GM23338 (cell line): ENCODE measurements around the gene CACNA1D. TPM values are rescaled to one million over a fixed set of nuclear protein-coding genes. Genes with fewer than 3 reads are reported as not detected.

Source experiments
- ATAC-seq: fragments of 200-7000 bp; cut with Tn5 transposase; 3 replicates; pipeline ENCODE4 v1.9.1; 2020
- DNase-seq: peaks from one replicate; pipeline ENCODE4 v3.0.0-alpha.2; 2015; ENCODE audit warnings: low spot score
- H2AFZ ChIP-seq: fragments of 200-600 bp; sonication (generic); 2 replicates; pipeline ENCODE4 v1.8.0; 2016; ENCODE audit warnings: antibody characterized with exemption, mild to moderate bottlenecking, moderate library complexity
- H3F3A ChIP-seq: fragments of 200-600 bp; sonication (generic); replicated peaks from 2 replicates; pipeline ENCODE4 v1.8.0; 2017; ENCODE audit warnings: antibody characterized with exemption, mixed run types, low read depth
- H3K27ac ChIP-seq: fragments of 200-600 bp; sonication (generic); 2 replicates; pipeline ENCODE4 v1.6.1; 2016; ENCODE audit warnings: low read depth
- H3K27me3 ChIP-seq: fragments of 200-600 bp; sonication (generic); 2 replicates; pipeline ENCODE4 v1.8.0; 2016; ENCODE audit warnings: mild to moderate bottlenecking, mixed run types, moderate library complexity; ENCODE audit not compliant: insufficient read depth
- H3K36me3 ChIP-seq: fragments of 200-600 bp; sonication (generic); 2 replicates; pipeline ENCODE4 v1.8.0; 2016; ENCODE audit warnings: mild to moderate bottlenecking; ENCODE audit not compliant: insufficient read depth
- H3K4me1 ChIP-seq: fragments of 200-600 bp; sonication (generic); 2 replicates; pipeline ENCODE4 v1.8.0; 2016; ENCODE audit warnings: mild to moderate bottlenecking, moderate library complexity; ENCODE audit not compliant: insufficient read depth
- H3K4me2 ChIP-seq: fragments of 200-600 bp; sonication (generic); 2 replicates; pipeline ENCODE4 v1.7.1; 2017; ENCODE audit warnings: mixed run types
- H3K4me3 ChIP-seq: fragments of 200-600 bp; sonication (generic); 2 replicates; pipeline ENCODE4 v1.6.1; 2016; ENCODE audit warnings: mixed run types
- H3K79me2 ChIP-seq: fragments of 200-600 bp; sonication (generic); replicated peaks from 2 replicates; pipeline ENCODE4 v1.8.0; 2017; ENCODE audit warnings: mild to moderate bottlenecking; ENCODE audit not compliant: insufficient read depth
- H3K9me2 ChIP-seq: fragments of 200-600 bp; sonication (generic); 2 replicates; pipeline ENCODE4 v1.8.0; 2017; ENCODE audit not compliant: insufficient read depth
- H4K20me1 ChIP-seq: fragments of 200-600 bp; sonication (generic); replicated peaks from 2 replicates; pipeline ENCODE4 v1.8.0; 2017; ENCODE audit warnings: mild to moderate bottlenecking; ENCODE audit not compliant: insufficient read depth
- H3K27ac Mint-ChIP-seq: 2 replicates; pipeline ENCODE4 v1.8.0; 2020; ENCODE audit warnings: inconsistent platforms, mild to moderate bottlenecking, moderate library complexity, mixed read lengths
- H3K27me3 Mint-ChIP-seq: 3 replicates; pipeline ENCODE4 v1.8.0; 2022; ENCODE audit warnings: low read depth, mild to moderate bottlenecking, moderate library complexity, mixed read lengths, inconsistent platforms; ENCODE audit not compliant: insufficient read depth, poor library complexity
- H3K36me3 Mint-ChIP-seq: 3 replicates; pipeline ENCODE4 v1.8.0; 2021; ENCODE audit warnings: low read depth, mild to moderate bottlenecking, inconsistent platforms, moderate library complexity, mixed read lengths
- H3K4me1 Mint-ChIP-seq: 3 replicates; pipeline ENCODE4 v1.8.0; 2020; ENCODE audit warnings: mild to moderate bottlenecking, inconsistent platforms, mixed read lengths
- H3K4me3 Mint-ChIP-seq: 3 replicates; pipeline ENCODE4 v1.8.0; 2021; ENCODE audit warnings: moderate library complexity, mild to moderate bottlenecking, inconsistent platforms, mixed read lengths
- H3K9me3 Mint-ChIP-seq: 3 replicates; pipeline ENCODE4 v1.8.0; 2020; ENCODE audit warnings: moderate library complexity, mild to moderate bottlenecking, inconsistent platforms, mixed read lengths
- CREB1 ChIP-seq: fragments of 250-450 bp; sonication (Bioruptor Pico); IDR thresholded peaks from 2 replicates; pipeline ENCODE4 v1.5.0; 2020; ENCODE audit warnings: low read depth, mild to moderate bottlenecking, moderate library complexity
- CTCF ChIP-seq, 2 experiments: fragments of 200-600 bp in 1 of 2; sonication (generic) in 1 of 2; conservative IDR thresholded peaks; 2 replicates each; pipeline versions ENCODE4 v1.5.1 to v1.6.1; 2016 to 2017; ENCODE audit warnings: antibody characterized with exemption in 2 of 2, low read depth in 2 of 2, mild to moderate bottlenecking in 2 of 2, moderate library complexity in 1 of 2
- EZH2 ChIP-seq: fragments of 200-600 bp; sonication (generic); IDR thresholded peaks from one replicate; pipeline ENCODE4 v1.8.0; 2017; ENCODE audit warnings: antibody characterized with exemption, mild to moderate bottlenecking, low read depth; ENCODE audit not compliant: unreplicated experiment
- EZH2phosphoT487 ChIP-seq: fragments of 200-600 bp; sonication (generic); IDR thresholded peaks from one replicate; pipeline ENCODE4 v1.8.1; 2018; ENCODE audit warnings: antibody characterized with exemption; ENCODE audit not compliant: unreplicated experiment
- JUNB ChIP-seq: IDR thresholded peaks from one replicate; pipeline ENCODE4 v1.6.1; 2016; ENCODE audit warnings: antibody characterized with exemption; ENCODE audit not compliant: unreplicated experiment
- NANOG ChIP-seq: IDR thresholded peaks from 2 replicates; pipeline ENCODE4 v1.6.1; 2016; ENCODE audit warnings: antibody characterized with exemption, borderline replicate concordance
- POLR2AphosphoS5 ChIP-seq: IDR thresholded peaks from 2 replicates; pipeline ENCODE4 v1.6.1; 2016; ENCODE audit warnings: antibody characterized with exemption, low read depth
- REST ChIP-seq: IDR thresholded peaks from one replicate; pipeline ENCODE4 v1.6.1; 2018; ENCODE audit warnings: antibody characterized with exemption; ENCODE audit not compliant: unreplicated experiment
- STAT1 ChIP-seq: IDR thresholded peaks from one replicate; pipeline ENCODE4 v1.6.1; 2016; ENCODE audit warnings: antibody characterized with exemption; ENCODE audit not compliant: unreplicated experiment
- ZNF114 ChIP-seq: fragments of 250-450 bp; sonication (Bioruptor Pico); IDR thresholded peaks from 2 replicates; pipeline ENCODE4 v1.5.0; 2020; ENCODE audit warnings: mild to moderate bottlenecking, moderate library complexity
- ZNF331 ChIP-seq: fragments of 250-450 bp; sonication (Bioruptor Pico); IDR thresholded peaks from 2 replicates; pipeline ENCODE4 v1.5.0; 2020; ENCODE audit warnings: low read depth, mild to moderate bottlenecking, moderate library complexity
- polyA plus RNA-seq: library from polyadenylated mRNA; unstranded; fragments of >200 nt; fragmentation: Nextera tagmentation; extraction: Ambion mirVana; gene quantifications from 2 replicates; pipeline ENCODE4 v1.2.1, GENCODE V29; 2016
- total RNA-seq: library from RNA; depleted of rRNA; stranded (reverse); fragments of >200 nt; shearing (Covaris generic); gene quantifications from 2 replicates; pipeline ENCODE4 v1.2.3, GENCODE V29; 2014
- TF ChIP-seq, protein P1 (sequence below): IDR thresholded peaks from 2 replicates; pipeline ENCODE4 v1.6.1; 2016; ENCODE audit warnings: antibody characterized with exemption
- TF ChIP-seq, protein P2 (sequence below): fragments of 250-450 bp; sonication (Bioruptor Pico); IDR thresholded peaks from 2 replicates; pipeline ENCODE4 v1.5.0; 2020; ENCODE audit warnings: mild to moderate bottlenecking, moderate library complexity

CACNA1D gene
- total and polyA plus RNA-seq, 2 experiments from 2014 or later, result 1.7 to 1.8 TPM

DNA sequence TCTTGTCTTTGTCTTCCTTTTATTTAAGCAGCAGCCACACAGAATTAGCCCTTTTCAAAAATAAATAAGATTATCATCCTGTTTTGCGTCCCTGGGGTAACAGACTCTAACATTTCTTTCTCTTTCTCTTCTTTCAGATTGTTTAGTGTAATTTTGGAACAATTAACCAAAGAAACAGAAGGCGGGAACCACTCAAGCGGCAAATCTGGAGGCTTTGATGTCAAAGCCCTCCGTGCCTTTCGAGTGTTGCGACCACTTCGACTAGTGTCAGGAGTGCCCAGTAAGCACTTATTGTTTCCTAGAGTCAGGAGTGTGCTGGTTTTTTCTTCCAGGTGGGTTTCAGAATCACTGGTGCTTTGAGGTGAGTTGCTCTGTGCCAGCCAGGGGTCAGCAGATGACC lies 165.6 kb downstream of the CACNA1D start:
- Mint-ChIP-seq H3K27ac (no peak overlapping the region), H3K27me3 (no peaks in the 10 kb centered on the region), H3K9me3 (peaks cover 11% of the 10 kb centered on the region), H3K4me1 (no peaks in the 10 kb centered on the region; the same call in 2 of the 3 replicates), H3K4me3 (no peak overlapping the region), H3K36me3 (peaks cover 4% of the 10 kb centered on the region; the same call in 1 of the 3 replicates)
- H3K36me3 ChIP-seq, result no peaks in the 10 kb centered on the region
- H2AFZ ChIP-seq, result no peak overlapping the region
- H3K4me1 ChIP-seq, result no peaks in the 10 kb centered on the region
- H3K9me2 ChIP-seq, result peaks cover 10% of the 10 kb centered on the region; the same call in 1 of the 2 replicates
- H3F3A ChIP-seq, result no peaks in the 10 kb centered on the region
- TF ChIP-seq ZNF331 (CRISPR knock-in tag) (no peak), REST (no peak), EZH2 (no peak), POLR2AphosphoS5 (no peak), ZNF114 (CRISPR knock-in tag) (no peak), EZH2phosphoT487 (no peak), STAT1 (no peak), NANOG (no peak), JUNB (no peak), CTCF (conservative IDR thresholded peaks at IDR 0.05; ENCODE audit: low read depth in 2 of 2) (no peak), CREB1 (CRISPR knock-in tag) (no peak)
- TF ChIP-seq, protein P1, sequence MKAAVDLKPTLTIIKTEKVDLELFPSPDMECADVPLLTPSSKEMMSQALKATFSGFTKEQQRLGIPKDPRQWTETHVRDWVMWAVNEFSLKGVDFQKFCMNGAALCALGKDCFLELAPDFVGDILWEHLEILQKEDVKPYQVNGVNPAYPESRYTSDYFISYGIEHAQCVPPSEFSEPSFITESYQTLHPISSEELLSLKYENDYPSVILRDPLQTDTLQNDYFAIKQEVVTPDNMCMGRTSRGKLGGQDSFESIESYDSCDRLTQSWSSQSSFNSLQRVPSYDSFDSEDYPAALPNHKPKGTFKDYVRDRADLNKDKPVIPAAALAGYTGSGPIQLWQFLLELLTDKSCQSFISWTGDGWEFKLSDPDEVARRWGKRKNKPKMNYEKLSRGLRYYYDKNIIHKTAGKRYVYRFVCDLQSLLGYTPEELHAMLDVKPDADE, result no peak
- TF ChIP-seq, protein P2, sequence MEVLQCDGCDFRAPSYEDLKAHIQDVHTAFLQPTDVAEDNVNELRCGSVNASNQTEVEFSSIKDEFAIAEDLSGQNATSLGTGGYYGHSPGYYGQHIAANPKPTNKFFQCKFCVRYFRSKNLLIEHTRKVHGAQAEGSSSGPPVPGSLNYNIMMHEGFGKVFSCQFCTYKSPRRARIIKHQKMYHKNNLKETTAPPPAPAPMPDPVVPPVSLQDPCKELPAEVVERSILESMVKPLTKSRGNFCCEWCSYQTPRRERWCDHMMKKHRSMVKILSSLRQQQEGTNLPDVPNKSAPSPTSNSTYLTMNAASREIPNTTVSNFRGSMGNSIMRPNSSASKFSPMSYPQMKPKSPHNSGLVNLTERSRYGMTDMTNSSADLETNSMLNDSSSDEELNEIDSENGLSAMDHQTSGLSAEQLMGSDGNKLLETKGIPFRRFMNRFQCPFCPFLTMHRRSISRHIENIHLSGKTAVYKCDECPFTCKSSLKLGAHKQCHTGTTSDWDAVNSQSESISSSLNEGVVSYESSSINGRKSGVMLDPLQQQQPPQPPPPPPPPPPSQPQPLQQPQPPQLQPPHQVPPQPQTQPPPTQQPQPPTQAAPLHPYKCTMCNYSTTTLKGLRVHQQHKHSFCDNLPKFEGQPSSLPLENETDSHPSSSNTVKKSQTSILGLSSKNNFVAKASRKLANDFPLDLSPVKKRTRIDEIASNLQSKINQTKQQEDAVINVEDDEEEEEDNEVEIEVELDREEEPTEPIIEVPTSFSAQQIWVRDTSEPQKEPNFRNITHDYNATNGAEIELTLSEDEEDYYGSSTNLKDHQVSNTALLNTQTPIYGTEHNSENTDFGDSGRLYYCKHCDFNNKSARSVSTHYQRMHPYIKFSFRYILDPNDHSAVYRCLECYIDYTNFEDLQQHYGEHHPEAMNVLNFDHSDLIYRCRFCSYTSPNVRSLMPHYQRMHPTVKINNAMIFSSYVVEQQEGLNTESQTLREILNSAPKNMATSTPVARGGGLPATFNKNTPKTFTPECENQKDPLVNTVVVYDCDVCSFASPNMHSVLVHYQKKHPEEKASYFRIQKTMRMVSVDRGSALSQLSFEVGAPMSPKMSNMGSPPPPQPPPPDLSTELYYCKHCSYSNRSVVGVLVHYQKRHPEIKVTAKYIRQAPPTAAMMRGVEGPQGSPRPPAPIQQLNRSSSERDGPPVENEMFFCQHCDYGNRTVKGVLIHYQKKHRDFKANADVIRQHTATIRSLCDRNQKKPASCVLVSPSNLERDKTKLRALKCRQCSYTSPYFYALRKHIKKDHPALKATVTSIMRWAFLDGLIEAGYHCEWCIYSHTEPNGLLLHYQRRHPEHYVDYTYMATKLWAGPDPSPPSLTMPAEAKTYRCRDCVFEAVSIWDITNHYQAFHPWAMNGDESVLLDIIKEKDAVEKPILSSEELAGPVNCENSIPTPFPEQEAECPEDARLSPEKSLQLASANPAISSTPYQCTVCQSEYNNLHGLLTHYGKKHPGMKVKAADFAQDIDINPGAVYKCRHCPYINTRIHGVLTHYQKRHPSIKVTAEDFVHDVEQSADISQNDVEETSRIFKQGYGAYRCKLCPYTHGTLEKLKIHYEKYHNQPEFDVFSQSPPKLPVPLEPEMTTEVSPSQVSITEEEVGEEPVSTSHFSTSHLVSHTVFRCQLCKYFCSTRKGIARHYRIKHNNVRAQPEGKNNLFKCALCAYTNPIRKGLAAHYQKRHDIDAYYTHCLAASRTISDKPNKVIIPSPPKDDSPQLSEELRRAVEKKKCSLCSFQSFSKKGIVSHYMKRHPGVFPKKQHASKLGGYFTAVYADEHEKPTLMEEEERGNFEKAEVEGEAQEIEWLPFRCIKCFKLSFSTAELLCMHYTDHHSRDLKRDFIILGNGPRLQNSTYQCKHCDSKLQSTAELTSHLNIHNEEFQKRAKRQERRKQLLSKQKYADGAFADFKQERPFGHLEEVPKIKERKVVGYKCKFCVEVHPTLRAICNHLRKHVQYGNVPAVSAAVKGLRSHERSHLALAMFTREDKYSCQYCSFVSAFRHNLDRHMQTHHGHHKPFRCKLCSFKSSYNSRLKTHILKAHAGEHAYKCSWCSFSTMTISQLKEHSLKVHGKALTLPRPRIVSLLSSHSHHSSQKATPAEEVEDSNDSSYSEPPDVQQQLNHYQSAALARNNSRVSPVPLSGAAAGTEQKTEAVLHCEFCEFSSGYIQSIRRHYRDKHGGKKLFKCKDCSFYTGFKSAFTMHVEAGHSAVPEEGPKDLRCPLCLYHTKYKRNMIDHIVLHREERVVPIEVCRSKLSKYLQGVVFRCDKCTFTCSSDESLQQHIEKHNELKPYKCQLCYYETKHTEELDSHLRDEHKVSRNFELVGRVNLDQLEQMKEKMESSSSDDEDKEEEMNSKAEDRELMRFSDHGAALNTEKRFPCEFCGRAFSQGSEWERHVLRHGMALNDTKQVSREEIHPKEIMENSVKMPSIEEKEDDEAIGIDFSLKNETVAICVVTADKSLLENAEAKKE, result no peak
- H3K79me2 ChIP-seq, result no peaks in the 10 kb centered on the region
- H3K4me3 ChIP-seq, result no peak overlapping the region
- DNase-seq (no peak), ATAC-seq (no peak)
- no peaks in the 10 kb centered on the region for H3K27me3 ChIP-seq
- no peak overlapping the region for H3K4me2 ChIP-seq
- no peaks in the 10 kb centered on the region; the same call in 1 of the 2 replicates for H4K20me1 ChIP-seq
- no peak overlapping the region for H3K27ac ChIP-seq
